HG02943 (cell line): ENCODE measurements around the gene TNS1.

Experiments used
- ATAC-seq: cut with Tn5 transposase; IDR thresholded peaks from one replicate; pipeline ENCODE4 v1.9.1; 2021; ENCODE audit warnings: mild to moderate bottlenecking, low read depth, moderate library complexity; ENCODE audit not compliant: unreplicated experiment

The TNS1 gene

DNA sequence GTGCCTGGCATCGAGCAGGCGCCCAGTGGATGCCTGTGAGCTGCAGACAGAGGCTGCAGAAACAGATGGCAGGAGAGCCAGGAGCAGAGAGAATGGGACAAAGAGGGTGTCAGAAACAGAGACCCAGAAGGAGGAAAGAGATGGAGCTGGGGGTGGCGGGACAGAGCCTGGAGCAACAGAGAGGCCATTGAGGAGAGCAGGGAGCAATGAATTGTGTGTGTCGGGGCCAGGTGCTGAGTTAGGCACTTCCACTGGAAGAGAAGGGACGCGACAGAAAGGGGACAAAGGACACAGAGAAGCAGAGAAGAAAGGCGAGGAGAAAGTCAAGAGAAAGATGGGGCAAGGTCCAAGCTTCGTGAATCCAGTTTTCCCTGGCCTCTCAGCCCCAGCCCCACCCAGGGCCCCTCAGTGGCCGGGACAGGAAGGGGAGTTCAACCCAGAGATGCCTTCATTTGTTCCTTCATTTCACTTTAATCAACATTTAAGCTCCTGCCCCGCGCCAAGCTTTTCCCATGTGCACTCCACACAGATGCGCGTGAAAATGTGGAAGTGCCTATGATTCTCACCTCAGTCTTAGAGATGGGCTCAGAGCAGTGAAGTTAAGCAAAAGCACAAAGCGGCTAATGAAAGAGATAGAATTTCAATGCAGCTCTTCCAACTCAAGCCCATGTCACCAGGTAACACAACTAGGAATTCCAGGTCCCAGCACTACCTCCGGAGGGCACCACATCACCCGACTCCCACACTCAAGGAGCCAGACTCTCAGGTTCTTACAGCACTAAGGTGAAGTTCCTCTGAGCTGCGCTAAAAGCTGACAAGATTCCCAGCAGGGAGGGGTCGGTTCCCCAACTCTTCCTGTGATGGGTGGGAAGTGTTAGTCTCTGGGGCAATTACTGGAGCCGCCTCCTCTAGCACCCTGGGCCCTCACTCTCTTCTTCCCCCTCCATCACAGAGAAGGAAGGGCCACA, 55.1 kb downstream of the TNS1 start:
- ATAC-seq: no peak

DNA sequence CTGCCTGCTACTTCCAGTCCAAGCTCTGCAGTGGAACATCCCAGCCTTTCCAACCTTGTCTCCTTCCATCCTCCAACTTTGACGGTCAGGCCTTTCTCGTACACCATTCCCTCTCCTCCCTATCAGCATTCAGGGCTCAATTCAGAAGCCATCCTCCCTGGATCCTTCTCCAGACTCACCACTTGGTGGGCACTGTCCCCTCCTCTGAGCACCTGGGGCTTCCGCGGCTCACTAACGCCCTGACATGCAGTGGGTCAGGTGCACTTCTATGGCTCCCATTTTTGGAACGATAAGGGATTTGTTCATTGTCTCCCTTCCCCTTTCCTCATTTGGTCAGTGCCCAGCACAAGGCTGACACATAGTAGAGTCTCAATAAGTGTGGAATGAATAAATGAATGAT, 56.7 kb downstream of the TNS1 start:
- ATAC-seq: no peak

GRCh38 chr2:217945530-217945929, 57.3 kb downstream of the TNS1 start:
- no peak for ATAC-seq

DNA sequence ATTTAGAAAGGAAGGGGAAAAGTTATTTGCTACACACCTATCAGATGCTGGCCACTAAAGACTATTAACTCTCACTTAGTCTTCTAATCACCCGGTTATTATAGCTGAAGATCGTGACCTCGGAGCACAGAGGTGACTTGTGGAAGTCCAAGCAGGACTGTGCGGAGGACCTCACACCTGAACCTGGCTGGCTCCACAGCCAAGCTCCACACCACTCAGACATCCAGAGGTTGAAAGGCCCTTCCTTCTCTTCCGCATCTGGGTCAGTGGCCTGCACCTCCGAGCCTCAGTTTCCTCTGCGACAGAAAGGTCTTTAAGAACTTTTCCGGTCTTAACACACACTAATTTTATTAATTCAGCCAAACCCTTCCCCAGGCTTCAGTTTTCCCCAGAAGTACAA, 57.9 kb downstream of the TNS1 start:
- no peak for ATAC-seq

DNA sequence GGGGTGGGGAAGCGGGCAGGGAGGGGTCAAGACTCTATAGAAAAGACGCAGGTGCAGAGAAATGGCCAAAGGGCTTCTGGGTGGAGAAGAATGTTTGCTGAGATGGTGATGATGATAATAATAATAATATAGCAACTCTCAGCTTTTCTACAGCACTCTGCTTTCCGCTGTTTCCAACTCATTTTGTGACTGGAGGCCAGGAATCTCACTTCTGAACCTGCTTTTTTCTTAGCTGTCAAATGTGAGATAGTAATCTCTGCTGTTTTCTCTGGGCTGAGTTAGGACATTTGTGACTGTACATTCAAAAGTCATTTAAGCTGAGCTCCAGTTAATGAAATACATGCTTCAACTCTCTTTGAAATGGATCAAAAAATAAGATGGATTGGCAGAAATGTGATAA, 58.4 kb downstream of the TNS1 start:
- no peak for ATAC-seq

- no peak for ATAC-seq
These were observed 59.1 kb downstream of the TNS1 start for GRCh38 chr2:217943446-217944321.

DNA sequence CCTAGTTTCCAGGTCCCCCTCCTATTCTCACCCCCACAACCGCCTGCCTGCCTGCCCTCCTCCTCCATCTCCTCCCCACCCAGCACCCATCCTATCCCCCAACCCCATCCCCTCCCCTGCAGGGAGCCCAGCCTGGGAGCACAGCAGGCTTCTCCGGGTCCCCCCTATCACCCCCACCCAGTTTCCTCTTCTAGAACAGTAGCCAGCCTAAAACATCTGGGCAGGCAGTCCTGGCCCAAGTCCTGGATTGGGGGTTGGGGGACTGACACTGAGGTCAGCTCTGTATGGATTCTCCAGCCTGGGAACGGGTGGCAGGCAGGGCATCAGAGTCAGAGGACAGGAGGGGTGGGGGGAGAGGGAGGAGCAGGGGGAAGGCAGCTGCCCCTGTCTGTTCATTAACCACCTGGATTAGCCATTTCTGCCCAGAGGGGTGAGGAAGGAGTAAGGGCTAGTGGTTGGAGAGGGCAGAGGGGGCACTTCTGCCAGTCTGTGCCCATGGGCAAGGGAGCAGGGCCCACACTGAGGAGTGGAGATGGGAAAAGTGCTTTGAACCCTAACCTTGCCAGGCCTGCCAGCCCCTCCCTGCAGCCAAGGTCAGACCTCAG, 60.0 kb downstream of the TNS1 start:
- ATAC-seq: no peak

DNA sequence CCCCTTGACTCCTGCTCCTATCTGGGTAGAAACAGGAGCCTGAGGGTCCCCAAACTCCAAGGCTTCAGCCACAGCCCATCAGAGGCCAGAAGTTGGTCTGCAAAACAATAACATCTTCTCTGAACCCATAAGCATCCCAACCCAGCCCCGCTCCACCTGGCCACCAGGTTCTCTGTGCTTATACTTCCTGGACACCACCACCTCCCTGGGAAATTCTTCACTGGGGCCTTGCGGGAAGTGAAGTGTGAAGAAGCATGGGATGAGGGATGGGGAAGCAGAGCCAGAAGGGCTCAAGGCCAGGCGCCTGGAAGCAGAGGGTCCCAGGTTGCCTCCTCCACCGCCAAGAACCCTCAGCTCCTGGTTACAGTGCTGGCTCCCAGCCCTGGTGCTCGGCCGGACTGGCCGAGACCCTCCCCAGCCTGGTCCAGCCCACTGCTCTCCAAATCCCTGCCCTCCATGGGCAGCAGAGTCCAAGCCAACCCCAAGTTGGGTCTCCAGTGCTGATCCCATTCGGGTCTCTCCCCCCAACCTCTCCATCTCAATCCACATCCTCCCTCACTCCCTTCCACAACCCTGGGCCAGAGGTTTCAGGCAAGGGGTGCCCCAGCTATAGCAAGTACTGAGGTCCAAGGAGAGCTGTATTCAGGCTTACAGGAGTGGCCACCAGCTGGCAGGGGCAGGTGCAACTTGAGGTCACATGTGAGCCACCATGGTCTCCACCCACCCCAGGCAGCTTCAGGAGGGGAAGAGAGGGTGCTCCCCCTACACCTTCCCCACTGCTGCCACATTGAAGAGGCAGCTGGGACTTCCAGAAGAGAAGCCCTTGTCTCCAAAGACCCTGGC, 60.7 kb downstream of the TNS1 start:
- ATAC-seq: no peak

GRCh38 chr2:217941339-217941738, 61.5 kb downstream of the TNS1 start:
- no peak for ATAC-seq

DNA sequence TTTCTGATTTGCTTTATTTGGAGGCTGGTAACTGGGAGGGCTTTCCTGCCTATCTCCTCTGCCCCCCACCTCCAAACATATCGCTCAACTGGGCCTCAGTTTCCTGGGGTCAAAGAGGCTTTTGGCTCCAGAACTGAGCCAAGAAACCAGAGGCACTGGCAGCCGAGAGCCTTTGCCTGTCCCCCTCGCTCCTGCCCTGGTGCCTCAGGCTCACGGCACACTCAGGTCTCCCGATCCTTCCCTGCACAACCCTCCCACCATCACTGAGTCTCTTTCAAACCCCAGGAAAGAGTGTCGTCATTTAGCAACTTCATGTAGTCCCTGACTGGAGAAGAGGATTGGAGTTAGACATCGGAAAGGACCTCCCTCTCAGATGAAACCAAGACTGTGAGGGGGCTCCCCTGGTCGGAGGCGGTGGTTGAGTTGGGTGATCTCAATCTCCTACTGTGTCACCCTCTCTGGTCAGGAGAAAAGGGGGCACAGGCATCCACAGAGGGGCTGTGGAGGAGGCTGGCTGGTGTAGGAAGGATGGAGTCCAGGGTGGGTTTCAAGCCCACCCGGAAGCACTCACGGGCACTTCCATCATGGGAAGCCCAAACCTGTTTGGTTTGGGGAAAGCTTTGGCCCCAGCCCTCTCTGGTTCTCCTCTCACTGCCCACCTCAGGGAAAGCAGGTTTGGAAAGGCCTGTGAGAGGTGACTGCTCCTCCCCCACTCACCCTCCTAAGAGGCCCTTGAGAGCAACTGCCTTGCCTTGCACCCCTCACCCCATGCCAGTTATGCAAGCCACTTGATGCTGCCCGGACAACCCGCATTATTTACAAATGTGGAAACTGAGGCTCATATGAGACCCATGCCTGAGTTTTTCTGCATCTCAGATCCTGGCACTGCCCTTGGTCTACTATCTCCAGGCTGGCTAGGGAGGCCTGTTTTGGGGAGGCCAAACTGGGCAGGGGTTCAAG, 62.3 kb downstream of the TNS1 start:
- ATAC-seq: no peak

- no peak for ATAC-seq
These were observed 63.1 kb downstream of the TNS1 start for GRCh38 chr2:217939629-217940245.

DNA sequence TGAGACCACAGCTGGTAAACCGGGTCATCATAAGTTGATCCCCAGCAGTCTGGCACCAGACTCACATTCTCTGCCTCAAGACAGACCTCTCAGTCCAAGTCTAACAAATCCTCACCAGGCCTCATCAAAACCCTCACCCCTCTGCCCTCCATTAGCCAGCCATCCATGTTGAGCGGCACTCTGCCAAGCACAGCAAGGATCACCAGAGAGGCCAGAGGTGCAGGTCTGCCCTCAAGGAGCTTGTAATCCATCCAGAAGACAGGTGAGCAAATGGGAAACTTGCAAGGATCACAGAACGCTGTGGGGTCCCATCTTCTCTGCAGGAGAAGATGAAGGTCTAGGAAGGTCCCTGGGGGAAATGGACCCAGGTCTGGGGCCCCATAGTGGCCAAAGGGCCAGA, 63.6 kb downstream of the TNS1 start:
- no peak for ATAC-seq

DNA sequence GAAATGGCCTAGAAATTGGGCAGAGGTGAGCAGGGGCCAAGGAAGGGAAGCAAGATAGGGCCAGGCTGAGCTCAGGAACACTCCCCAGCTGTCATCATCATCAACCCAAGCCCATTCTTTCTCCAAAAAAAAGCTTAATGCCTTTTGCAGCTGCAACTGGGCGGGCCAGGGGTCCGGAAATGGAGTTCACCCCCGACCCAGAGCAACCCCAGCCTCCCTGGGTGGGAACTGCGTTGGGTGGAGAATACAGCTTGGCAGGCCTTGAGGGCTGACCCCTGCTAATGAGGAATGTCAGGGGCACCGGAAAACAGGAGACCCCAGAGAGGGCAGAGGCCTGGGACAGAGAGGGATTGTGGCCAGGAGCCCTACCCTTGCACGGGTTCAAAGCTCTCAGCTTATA, 64.8 kb downstream of the TNS1 start:
- no peak for ATAC-seq

GRCh38 chr2:217937446-217937845, 65.3 kb downstream of the TNS1 start:
- no peak for ATAC-seq

DNA sequence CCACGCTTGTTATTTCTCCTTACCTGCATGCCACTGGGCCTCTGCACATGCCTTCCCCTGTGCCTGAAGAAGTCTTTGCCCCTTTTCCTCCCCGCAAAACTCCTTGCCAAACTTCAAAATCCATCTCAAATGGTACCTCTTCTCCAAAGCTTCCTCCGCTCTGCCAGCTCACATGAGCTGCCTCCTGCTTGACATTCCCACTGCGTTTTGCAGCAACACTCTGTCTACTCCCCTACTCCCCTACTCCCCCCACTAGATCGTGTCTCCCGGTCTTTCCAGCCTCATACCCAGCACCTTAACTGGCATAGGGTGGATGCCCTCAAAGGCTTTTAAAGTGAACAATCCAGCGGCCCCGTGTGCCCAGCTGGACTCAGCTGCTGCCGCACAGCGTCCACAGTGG, 65.8 kb downstream of the TNS1 start:
- ATAC-seq: no peak

DNA sequence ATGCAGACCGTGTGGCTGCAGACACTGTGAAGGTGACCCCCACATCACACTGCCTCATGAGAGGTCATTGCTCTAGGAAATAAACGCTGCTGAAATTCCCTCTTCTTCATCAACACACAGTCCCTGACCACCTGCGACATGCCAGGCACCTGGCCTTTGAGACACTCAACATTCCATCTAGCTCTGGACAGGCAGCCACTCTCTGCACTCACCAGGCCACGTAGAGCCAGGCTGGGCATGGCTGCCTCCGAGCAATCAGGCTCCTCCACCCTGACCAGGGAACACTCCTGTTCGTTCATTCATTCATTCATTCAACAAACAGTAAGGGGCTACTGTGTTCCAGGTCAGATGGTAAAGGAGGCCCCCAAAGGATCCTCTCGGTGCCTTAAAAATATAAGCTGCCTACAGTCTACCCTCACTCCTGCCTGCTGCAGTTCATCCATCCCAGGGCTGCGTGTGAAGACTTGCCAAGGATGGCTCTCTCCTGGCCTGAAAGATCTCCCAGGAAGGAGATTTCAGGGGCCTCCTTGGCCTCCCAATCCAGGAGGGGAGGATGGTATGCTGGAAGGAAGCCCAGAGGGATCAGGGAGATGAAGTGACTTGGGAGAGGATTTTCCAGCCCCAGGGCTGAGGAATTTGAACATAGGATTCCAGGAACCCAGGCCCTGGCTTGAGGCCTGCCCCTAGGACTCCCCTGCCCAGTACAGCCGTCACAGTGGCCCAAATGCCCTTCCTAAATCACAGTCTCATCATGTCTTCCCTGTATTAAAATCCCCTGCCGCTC, 66.7 kb downstream of the TNS1 start:
- no peak for ATAC-seq

DNA sequence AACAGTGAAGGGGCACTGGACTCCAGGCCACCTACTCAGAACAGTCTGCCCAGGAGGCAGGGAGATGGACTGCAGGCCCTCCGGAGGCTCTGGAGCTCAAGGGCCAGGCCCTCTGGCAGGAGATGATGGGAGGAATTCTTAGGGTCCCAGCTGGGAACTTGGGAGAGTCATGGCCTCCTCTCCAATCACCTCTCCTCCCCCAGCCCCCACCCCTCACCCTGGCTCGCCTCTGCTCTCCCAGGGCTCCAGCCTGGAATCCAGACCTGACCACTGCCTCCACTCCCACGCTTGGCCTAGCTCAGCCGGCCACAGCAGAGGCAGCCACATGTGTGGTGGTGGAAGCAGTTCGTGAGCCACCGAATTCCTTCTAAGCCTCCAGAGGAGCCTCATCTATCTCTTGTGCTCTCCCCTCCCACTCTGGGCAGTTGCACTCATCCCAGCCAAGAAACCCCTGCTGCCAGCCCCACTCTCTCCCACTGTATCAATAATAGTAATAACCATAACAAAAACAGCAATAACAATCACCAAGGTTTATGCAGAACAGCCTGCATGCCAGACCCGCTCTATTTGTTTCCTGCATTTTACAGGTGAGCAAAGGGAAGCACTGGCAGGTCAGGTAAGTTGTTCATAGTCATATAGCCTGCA, 67.4 kb downstream of the TNS1 start:
- ATAC-seq: no peak
